Parathyroid adenoma (tissue), 2 donors: Measurements from ENCODE around the gene CDR2L.

Source experiments
- H2AFZ ChIP-seq: fragments of 300-600 bp; sonication (generic); one replicate; pipeline ENCODE4 v1.7.0; 2017; ENCODE audit warnings: antibody characterized with exemption, mild to moderate bottlenecking
- H3K27ac ChIP-seq: fragments of 300-600 bp; sonication (generic); one replicate; pipeline ENCODE4 v1.7.0; 2017
- H3K27me3 ChIP-seq: fragments of 300-600 bp; sonication (generic); one replicate; pipeline ENCODE4 v1.7.0; 2017; ENCODE audit warnings: low read length; ENCODE audit not compliant: control insufficient read depth, insufficient read depth
- H3K36me3 ChIP-seq: fragments of 300-600 bp; sonication (generic); one replicate; pipeline ENCODE4 v1.7.0; 2017; ENCODE audit warnings: low read length; ENCODE audit not compliant: control insufficient read depth, insufficient read depth
- H3K4me1 ChIP-seq: fragments of 300-600 bp; sonication (generic); one replicate; pipeline ENCODE4 v1.7.0; 2017; ENCODE audit warnings: control low read depth
- H3K4me2 ChIP-seq: fragments of 300-600 bp; sonication (generic); one replicate; pipeline ENCODE4 v1.7.0; 2017; ENCODE audit warnings: low read length
- H3K4me3 ChIP-seq: fragments of 300-600 bp; sonication (generic); one replicate; pipeline ENCODE4 v1.7.0; 2017; ENCODE audit warnings: low read depth, low read length
- H3K79me2 ChIP-seq: fragments of 300-600 bp; sonication (generic); one replicate; pipeline ENCODE4 v1.7.0; 2017; ENCODE audit warnings: control low read depth
- H3K9ac ChIP-seq: fragments of 300-600 bp; sonication (generic); one replicate; pipeline ENCODE4 v1.7.0; 2017; ENCODE audit warnings: mild to moderate bottlenecking
- H3K9me3 ChIP-seq: fragments of 300-600 bp; sonication (generic); one replicate; pipeline ENCODE4 v1.7.0; 2017; ENCODE audit warnings: low read length; ENCODE audit not compliant: control insufficient read depth
- CTCF ChIP-seq: fragments of 300-600 bp; sonication (generic); IDR thresholded peaks from one replicate; pipeline ENCODE4 v1.7.0; 2017; ENCODE audit warnings: antibody characterized with exemption, mild to moderate bottlenecking
- donor health status: primary hyperparathyroidism.

Gene CDR2L

GRCh38 chr17:75006653-75007052, 19.2 kb downstream of the CDR2L start:
- no peaks in the 10 kb centered on the region for H3K27me3 ChIP-seq
- no peak overlapping the region for H3K9ac ChIP-seq
- H3K79me2 ChIP-seq, result no peaks in the 10 kb centered on the region
- H3K27ac ChIP-seq, result no peak overlapping the region
- no peak overlapping the region for H3K4me2 ChIP-seq
- no peak for TF ChIP-seq CTCF
- no peaks in the 10 kb centered on the region for H3K4me1 ChIP-seq
- no peaks in the 10 kb centered on the region for H3K36me3 ChIP-seq
- no peak overlapping the region for H3K4me3 ChIP-seq
- H2AFZ ChIP-seq, result no peak overlapping the region
- H3K9me3 ChIP-seq, result no peaks in the 10 kb centered on the region

- no peak for TF ChIP-seq CTCF
These were observed 20.9 kb downstream of the CDR2L start for GRCh38 chr17:75008373-75008772.

GRCh38 chr17:75009139-75009724, 21.8 kb downstream of the CDR2L start:
- Histone ChIP-seq H3K36me3 (no peaks in the 10 kb centered on the region), H3K9ac (no peak overlapping the region), H3K27me3 (no peaks in the 10 kb centered on the region), H3K4me3 (no peak overlapping the region), H3K4me1 (peaks cover 6% of the 10 kb centered on the region), H3K79me2 (peaks cover 5% of the 10 kb centered on the region), H2AFZ (no peak overlapping the region), H3K27ac (no peak overlapping the region), H3K4me2 (no peak overlapping the region), H3K9me3 (no peaks in the 10 kb centered on the region)
- no peak for TF ChIP-seq CTCF

More at GRCh38 chr17:75008373-75008772, 20.9 kb downstream of the CDR2L start:
- Histone ChIP-seq H3K9me3 (no peaks in the 10 kb centered on the region), H3K27ac (no peak overlapping the region), H3K4me3 (no peak overlapping the region), H3K4me2 (no peak overlapping the region), H3K27me3 (no peaks in the 10 kb centered on the region), H3K79me2 (peaks cover 4% of the 10 kb centered on the region), H3K9ac (no peak overlapping the region), H2AFZ (no peak overlapping the region), H3K36me3 (no peaks in the 10 kb centered on the region), H3K4me1 (peaks cover 4% of the 10 kb centered on the region)

GRCh38 chr17:75010683-75011400, 23.4 kb downstream of the CDR2L start:
- TF ChIP-seq CTCF, result no peak
- H3K4me1 ChIP-seq, result peaks cover 6% of the 10 kb centered on the region
- H3K79me2 ChIP-seq, result peaks cover 5% of the 10 kb centered on the region
- no peak overlapping the region for H2AFZ ChIP-seq
- H3K4me2 ChIP-seq, result no peak overlapping the region
- no peaks in the 10 kb centered on the region for H3K36me3 ChIP-seq
- no peak overlapping the region for H3K4me3 ChIP-seq
- H3K27ac ChIP-seq, result no peak overlapping the region
- H3K9me3 ChIP-seq, result no peaks in the 10 kb centered on the region
- no peak overlapping the region for H3K9ac ChIP-seq
- no peaks in the 10 kb centered on the region for H3K27me3 ChIP-seq
